OCI-M2 (cell line): Measurements from ENCODE around the gene LGI4.

Source experiments
- DNase-seq: peaks from one replicate; lab custom pipeline; 2025; ENCODE audit not compliant: unreplicated experiment; lab: John Stamatoyannopoulos, UW

LGI4 gene

GRCh38 chr19:35134601-35135242, at the start of gene LGI4:
Gene LGI4, minus strand, starts transcription at chr19:35135059. Its CDS starts 379 bp downstream, at chr19:35134680.
- no peak for DNase-seq

DNA sequence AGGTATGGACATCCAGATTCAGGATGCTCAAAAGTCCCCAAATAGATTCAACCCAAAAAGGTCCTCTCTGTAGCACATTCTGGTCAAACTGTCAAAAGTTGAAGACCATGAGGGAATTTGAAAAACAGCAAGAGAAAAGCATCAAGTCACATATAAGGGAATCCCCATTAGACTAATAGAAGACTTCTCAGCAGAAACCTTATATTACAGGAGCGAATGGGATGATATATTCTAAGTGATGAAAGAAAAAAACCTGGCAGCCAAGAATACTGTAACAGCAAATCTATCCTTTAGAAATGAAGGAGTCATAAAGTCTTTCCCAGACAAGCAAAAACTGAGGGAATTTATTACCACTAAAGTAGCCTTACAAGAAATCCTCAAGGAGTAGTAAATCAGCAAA, 49.4 kb upstream of the LGI4 start:
- DNase-seq = no peak

GRCh38 chr19:35181387-35181786, 46.5 kb upstream of the LGI4 start:
- no peak for DNase-seq

DNA sequence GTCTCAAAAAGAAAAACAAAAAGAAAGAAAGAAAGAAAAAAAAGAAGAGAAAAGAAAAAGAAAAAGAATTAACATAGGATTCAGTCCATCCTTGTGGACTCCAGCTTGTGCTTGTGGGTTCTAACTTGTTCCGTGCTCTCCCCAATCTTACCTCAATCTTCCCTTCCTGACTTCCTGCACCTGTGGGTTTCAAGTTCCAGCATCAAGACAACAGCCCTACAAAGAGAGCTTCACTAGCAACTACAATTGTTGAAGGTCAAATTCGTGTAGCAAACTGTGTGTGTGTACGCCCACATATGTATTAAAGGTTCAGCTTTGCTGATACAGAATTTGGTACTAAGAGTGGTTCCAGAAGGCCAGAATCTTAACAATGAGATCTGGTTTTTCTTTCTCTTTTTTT, 45.0 kb upstream of the LGI4 start:
- no peak for DNase-seq

DNA sequence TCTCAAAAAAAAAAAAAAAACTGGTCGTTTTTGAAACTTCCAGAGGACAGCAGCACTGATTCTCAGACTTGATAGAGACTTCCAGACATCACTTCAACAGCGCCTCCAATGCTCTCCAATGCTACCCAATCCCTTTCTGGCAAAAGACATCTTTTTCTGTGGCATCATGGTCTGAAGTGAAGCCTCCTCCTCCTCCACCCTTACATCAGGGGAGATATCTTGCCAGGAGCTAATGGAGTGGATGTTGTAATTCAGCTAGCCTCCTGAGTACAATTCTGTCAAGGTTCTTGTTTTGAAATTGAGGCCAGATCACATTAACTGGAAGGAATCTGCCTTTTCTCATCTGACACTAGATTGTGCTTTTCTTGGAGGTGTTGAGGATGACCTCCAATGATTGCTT, 43.8 kb upstream of the LGI4 start:
- DNase-seq = no peak

GRCh38 chr19:35177377-35178274, 42.8 kb upstream of the LGI4 start:
- no peak for DNase-seq

DNA sequence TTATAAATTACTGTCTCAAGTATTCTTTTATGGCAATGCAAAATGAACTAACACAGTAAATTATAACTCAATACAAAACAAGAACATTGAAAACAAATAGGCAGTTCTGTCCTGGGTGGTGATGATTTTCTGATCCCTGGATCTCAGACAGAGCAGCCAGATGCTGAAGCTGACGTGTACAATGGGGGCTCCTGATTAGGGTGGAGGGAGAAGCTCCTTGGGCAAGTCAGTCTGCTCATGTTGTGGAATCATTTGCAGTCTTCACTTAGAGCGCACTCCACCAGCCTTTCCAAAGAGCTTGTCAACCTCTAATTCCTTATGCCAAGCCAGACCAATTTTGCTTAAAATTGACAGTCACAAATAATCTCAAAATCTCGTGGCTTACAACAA, 41.3 kb upstream of the LGI4 start:
- DNase-seq = no peak

- DNase-seq = no peak
These were observed 39.4 kb upstream of the LGI4 start for GRCh38 chr19:35174226-35174625.

- no peak for DNase-seq
These were observed 36.9 kb upstream of the LGI4 start for GRCh38 chr19:35171730-35172129.

DNA sequence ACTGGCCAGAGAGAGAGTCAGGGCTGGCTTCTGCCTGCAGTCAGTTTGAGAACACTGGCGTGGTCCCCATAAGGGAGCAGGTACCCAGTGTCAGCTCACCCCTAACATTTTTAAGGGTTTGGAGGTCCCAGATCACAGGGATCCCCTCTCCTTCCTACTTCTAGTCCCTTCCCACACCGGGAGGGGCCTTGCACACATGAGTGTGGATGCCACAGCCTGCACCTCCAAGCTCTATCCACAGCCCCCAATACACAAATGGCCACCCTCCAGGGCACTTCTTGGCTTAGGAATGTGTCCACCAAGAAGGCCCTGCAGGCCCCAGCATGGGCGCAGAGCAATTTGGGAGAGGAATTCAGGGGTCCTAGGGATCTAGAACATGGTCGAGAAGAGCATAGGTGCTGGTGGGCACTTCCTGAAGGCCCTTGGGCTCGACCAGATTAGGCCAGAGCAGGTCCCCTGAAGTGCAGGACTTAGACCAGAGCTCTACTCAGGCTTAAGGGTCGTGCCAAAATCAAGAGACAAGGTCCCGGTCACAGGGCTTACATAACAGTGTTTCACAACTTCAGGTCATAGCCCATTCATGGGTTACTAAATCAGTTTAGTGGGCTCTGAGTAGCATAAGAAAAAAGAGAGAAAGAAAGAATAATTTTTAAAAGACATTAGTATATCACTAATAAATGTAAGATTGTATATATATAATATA, 35.7 kb upstream of the LGI4 start:
- DNase-seq = no peak

DNA sequence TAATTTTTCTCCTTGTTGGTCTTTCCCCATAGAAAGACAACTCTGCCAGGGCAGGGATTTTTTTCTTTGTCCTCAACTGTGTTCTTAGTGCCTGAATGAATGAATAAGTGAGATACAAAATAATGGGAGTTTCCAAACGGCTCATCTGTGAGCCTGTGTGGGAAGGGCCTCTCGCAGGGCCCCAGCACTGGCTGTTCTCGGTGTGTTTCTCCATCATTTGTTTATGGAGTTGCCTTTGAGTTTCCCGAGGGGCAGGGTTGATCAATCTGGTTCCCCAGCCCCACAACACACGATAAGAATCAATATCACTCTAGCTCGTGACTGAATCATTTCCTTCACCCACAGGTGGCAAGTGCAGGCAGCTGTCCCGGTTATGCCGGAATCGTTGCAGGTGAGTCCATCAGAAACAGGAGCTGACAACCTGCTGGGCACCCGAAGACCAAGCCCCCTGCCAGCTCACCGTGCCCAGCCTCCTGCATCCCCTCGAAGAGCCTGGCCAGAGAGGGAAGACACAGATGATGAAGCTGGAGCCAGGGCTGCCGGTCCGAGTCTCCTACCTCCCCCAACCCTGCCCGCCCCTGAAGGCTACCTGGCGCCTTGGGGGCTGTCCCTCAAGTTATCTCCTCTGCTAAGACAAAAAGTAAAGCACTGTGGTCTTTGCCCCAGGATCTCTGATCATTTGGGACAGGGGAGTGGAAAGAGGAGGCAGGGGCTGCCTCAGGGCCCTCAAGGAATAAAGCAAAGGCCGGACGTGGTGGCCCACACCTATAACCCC, 34.5 kb upstream of the LGI4 start:
- no peak for DNase-seq

GRCh38 chr19:35168196-35168595, 33.3 kb upstream of the LGI4 start:
- no peak for DNase-seq

GRCh38 chr19:35167251-35168119, 32.6 kb upstream of the LGI4 start:
- peak; percentile 87 for DNase-seq

GRCh38 chr19:35166100-35167063, 31.5 kb upstream of the LGI4 start:
- DNase-seq = peak; percentile 89

DNA sequence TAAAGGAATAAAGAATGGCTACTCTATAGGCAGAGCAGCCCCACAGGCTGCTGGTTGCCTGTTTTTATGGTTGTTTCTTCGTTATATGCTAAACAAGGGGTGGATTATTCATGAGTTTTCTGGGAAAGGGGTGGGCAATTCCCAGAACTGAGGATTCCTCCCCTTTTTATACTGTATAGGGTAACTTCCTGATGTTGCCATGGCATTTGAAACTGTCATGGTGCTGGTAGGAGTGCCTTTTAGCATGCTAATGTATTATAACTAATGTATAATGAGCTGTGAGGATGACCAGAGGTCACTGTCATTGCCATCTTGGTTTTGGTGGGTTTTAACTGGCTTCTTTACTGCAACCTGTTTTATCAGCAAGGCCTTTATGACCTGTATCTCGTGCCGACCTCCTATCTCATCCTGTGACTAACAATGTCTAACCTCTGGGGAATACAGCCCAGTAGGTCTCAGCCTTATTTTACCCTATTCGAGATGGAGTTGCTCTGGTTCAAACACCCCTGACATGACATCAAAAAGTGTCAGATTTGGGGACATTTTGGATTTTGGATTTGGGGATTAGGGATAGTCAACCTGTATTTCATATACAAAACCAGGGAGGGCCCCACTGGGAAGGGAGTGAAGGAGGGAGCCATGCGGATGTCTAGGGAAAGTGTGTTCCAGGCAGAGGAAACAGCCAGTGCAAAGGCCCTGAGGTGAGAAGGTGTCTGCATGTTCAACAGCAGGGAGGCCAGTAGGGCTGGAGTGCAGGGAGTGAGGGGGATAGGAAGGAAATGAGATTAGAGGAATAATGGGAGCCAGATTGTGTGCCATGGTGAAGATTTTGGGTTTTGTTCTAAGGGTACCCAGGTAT, 30.6 kb upstream of the LGI4 start:
- no peak for DNase-seq

GRCh38 chr19:35164418-35164817, 29.6 kb upstream of the LGI4 start:
- no peak for DNase-seq

- DNase-seq = no peak
These were observed 27.8 kb upstream of the LGI4 start for GRCh38 chr19:35162471-35163326.
